GM23338 (cell line): Measurements from ENCODE around the gene ELP2. TPM values are rescaled to one million over a fixed set of nuclear protein-coding genes. Genes with fewer than 3 reads are reported as not detected.

ENCODE experiments used
- ATAC-seq: fragments of 200-7000 bp; cut with Tn5 transposase; 3 replicates; pipeline ENCODE4 v1.9.1; 2020
- DNase-seq: peaks from one replicate; pipeline ENCODE4 v3.0.0-alpha.2; 2015; ENCODE audit warnings: low spot score
- H2AFZ ChIP-seq: fragments of 200-600 bp; sonication (generic); 2 replicates; pipeline ENCODE4 v1.8.0; 2016; ENCODE audit warnings: antibody characterized with exemption, mild to moderate bottlenecking, moderate library complexity
- H3F3A ChIP-seq: fragments of 200-600 bp; sonication (generic); replicated peaks from 2 replicates; pipeline ENCODE4 v1.8.0; 2017; ENCODE audit warnings: antibody characterized with exemption, mixed run types, low read depth
- H3K27ac ChIP-seq: fragments of 200-600 bp; sonication (generic); 2 replicates; pipeline ENCODE4 v1.6.1; 2016; ENCODE audit warnings: low read depth
- H3K27me3 ChIP-seq: fragments of 200-600 bp; sonication (generic); 2 replicates; pipeline ENCODE4 v1.8.0; 2016; ENCODE audit warnings: mild to moderate bottlenecking, mixed run types, moderate library complexity; ENCODE audit not compliant: insufficient read depth
- H3K36me3 ChIP-seq: fragments of 200-600 bp; sonication (generic); 2 replicates; pipeline ENCODE4 v1.8.0; 2016; ENCODE audit warnings: mild to moderate bottlenecking; ENCODE audit not compliant: insufficient read depth
- H3K4me1 ChIP-seq: fragments of 200-600 bp; sonication (generic); 2 replicates; pipeline ENCODE4 v1.8.0; 2016; ENCODE audit warnings: mild to moderate bottlenecking, moderate library complexity; ENCODE audit not compliant: insufficient read depth
- H3K4me2 ChIP-seq: fragments of 200-600 bp; sonication (generic); 2 replicates; pipeline ENCODE4 v1.7.1; 2017; ENCODE audit warnings: mixed run types
- H3K4me3 ChIP-seq: fragments of 200-600 bp; sonication (generic); 2 replicates; pipeline ENCODE4 v1.6.1; 2016; ENCODE audit warnings: mixed run types
- H3K79me2 ChIP-seq: fragments of 200-600 bp; sonication (generic); replicated peaks from 2 replicates; pipeline ENCODE4 v1.8.0; 2017; ENCODE audit warnings: mild to moderate bottlenecking; ENCODE audit not compliant: insufficient read depth
- H3K9me2 ChIP-seq: fragments of 200-600 bp; sonication (generic); 2 replicates; pipeline ENCODE4 v1.8.0; 2017; ENCODE audit not compliant: insufficient read depth
- H4K20me1 ChIP-seq: fragments of 200-600 bp; sonication (generic); replicated peaks from 2 replicates; pipeline ENCODE4 v1.8.0; 2017; ENCODE audit warnings: mild to moderate bottlenecking; ENCODE audit not compliant: insufficient read depth
- H3K27ac Mint-ChIP-seq: 2 replicates; pipeline ENCODE4 v1.8.0; 2020; ENCODE audit warnings: inconsistent platforms, mild to moderate bottlenecking, moderate library complexity, mixed read lengths
- H3K27me3 Mint-ChIP-seq: 3 replicates; pipeline ENCODE4 v1.8.0; 2022; ENCODE audit warnings: low read depth, mild to moderate bottlenecking, moderate library complexity, mixed read lengths, inconsistent platforms; ENCODE audit not compliant: insufficient read depth, poor library complexity
- H3K36me3 Mint-ChIP-seq: 3 replicates; pipeline ENCODE4 v1.8.0; 2021; ENCODE audit warnings: low read depth, mild to moderate bottlenecking, inconsistent platforms, moderate library complexity, mixed read lengths
- H3K4me1 Mint-ChIP-seq: 3 replicates; pipeline ENCODE4 v1.8.0; 2020; ENCODE audit warnings: mild to moderate bottlenecking, inconsistent platforms, mixed read lengths
- H3K4me3 Mint-ChIP-seq: 3 replicates; pipeline ENCODE4 v1.8.0; 2021; ENCODE audit warnings: moderate library complexity, mild to moderate bottlenecking, inconsistent platforms, mixed read lengths
- H3K9me3 Mint-ChIP-seq: 3 replicates; pipeline ENCODE4 v1.8.0; 2020; ENCODE audit warnings: moderate library complexity, mild to moderate bottlenecking, inconsistent platforms, mixed read lengths
- CREB1 ChIP-seq: fragments of 250-450 bp; sonication (Bioruptor Pico); IDR thresholded peaks from 2 replicates; pipeline ENCODE4 v1.5.0; 2020; ENCODE audit warnings: low read depth, mild to moderate bottlenecking, moderate library complexity
- CTCF ChIP-seq, 2 experiments: fragments of 200-600 bp in 1 of 2; sonication (generic) in 1 of 2; conservative IDR thresholded peaks; 2 replicates each; pipeline versions ENCODE4 v1.5.1 to v1.6.1; 2016 to 2017; ENCODE audit warnings: antibody characterized with exemption in 2 of 2, low read depth in 2 of 2, mild to moderate bottlenecking in 2 of 2, moderate library complexity in 1 of 2
- EZH2 ChIP-seq: fragments of 200-600 bp; sonication (generic); IDR thresholded peaks from one replicate; pipeline ENCODE4 v1.8.0; 2017; ENCODE audit warnings: antibody characterized with exemption, mild to moderate bottlenecking, low read depth; ENCODE audit not compliant: unreplicated experiment
- EZH2phosphoT487 ChIP-seq: fragments of 200-600 bp; sonication (generic); IDR thresholded peaks from one replicate; pipeline ENCODE4 v1.8.1; 2018; ENCODE audit warnings: antibody characterized with exemption; ENCODE audit not compliant: unreplicated experiment
- JUNB ChIP-seq: IDR thresholded peaks from one replicate; pipeline ENCODE4 v1.6.1; 2016; ENCODE audit warnings: antibody characterized with exemption; ENCODE audit not compliant: unreplicated experiment
- NANOG ChIP-seq: IDR thresholded peaks from 2 replicates; pipeline ENCODE4 v1.6.1; 2016; ENCODE audit warnings: antibody characterized with exemption, borderline replicate concordance
- POLR2AphosphoS5 ChIP-seq: IDR thresholded peaks from 2 replicates; pipeline ENCODE4 v1.6.1; 2016; ENCODE audit warnings: antibody characterized with exemption, low read depth
- STAT1 ChIP-seq: IDR thresholded peaks from one replicate; pipeline ENCODE4 v1.6.1; 2016; ENCODE audit warnings: antibody characterized with exemption; ENCODE audit not compliant: unreplicated experiment
- ZNF114 ChIP-seq: fragments of 250-450 bp; sonication (Bioruptor Pico); IDR thresholded peaks from 2 replicates; pipeline ENCODE4 v1.5.0; 2020; ENCODE audit warnings: mild to moderate bottlenecking, moderate library complexity
- ZNF331 ChIP-seq: fragments of 250-450 bp; sonication (Bioruptor Pico); IDR thresholded peaks from 2 replicates; pipeline ENCODE4 v1.5.0; 2020; ENCODE audit warnings: low read depth, mild to moderate bottlenecking, moderate library complexity
- ZNF462 ChIP-seq: fragments of 250-450 bp; sonication (Bioruptor Pico); IDR thresholded peaks from 2 replicates; pipeline ENCODE4 v1.5.0; 2020; ENCODE audit warnings: mild to moderate bottlenecking, moderate library complexity
- polyA plus RNA-seq: library from polyadenylated mRNA; unstranded; fragments of >200 nt; fragmentation: Nextera tagmentation; extraction: Ambion mirVana; gene quantifications from 2 replicates; pipeline ENCODE4 v1.2.1, GENCODE V29; 2016
- total RNA-seq: library from RNA; depleted of rRNA; stranded (reverse); fragments of >200 nt; shearing (Covaris generic); gene quantifications from 2 replicates; pipeline ENCODE4 v1.2.3, GENCODE V29; 2014
- TF ChIP-seq, protein P1 (sequence below): IDR thresholded peaks from 2 replicates; pipeline ENCODE4 v1.6.1; 2016; ENCODE audit warnings: antibody characterized with exemption
- TF ChIP-seq, protein P2 (sequence below): IDR thresholded peaks from one replicate; pipeline ENCODE4 v1.6.1; 2018; ENCODE audit warnings: antibody characterized with exemption; ENCODE audit not compliant: unreplicated experiment

The ELP2 gene
- total and polyA plus RNA-seq, 2 experiments from 2014 or later: 119 to 135 TPM

GRCh38 chr18:36127836-36128529 lies 1.7 kb upstream of the ELP2 start:
- H3K27ac Mint-ChIP-seq: no peak overlapping the region
- TF ChIP-seq NANOG (no peak), ZNF462 (CRISPR knock-in tag) (no peak), EZH2 (no peak), ZNF114 (CRISPR knock-in tag) (no peak), EZH2phosphoT487 (no peak), CTCF (conservative IDR thresholded peaks at IDR 0.05; ENCODE audit: low read depth in 2 of 2) (no peak), ZNF331 (CRISPR knock-in tag) (no peak), JUNB (no peak), POLR2AphosphoS5 (no peak), CREB1 (no peak), STAT1 (no peak)
- TF ChIP-seq, protein P1, sequence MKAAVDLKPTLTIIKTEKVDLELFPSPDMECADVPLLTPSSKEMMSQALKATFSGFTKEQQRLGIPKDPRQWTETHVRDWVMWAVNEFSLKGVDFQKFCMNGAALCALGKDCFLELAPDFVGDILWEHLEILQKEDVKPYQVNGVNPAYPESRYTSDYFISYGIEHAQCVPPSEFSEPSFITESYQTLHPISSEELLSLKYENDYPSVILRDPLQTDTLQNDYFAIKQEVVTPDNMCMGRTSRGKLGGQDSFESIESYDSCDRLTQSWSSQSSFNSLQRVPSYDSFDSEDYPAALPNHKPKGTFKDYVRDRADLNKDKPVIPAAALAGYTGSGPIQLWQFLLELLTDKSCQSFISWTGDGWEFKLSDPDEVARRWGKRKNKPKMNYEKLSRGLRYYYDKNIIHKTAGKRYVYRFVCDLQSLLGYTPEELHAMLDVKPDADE: no peak
- TF ChIP-seq, protein P2, sequence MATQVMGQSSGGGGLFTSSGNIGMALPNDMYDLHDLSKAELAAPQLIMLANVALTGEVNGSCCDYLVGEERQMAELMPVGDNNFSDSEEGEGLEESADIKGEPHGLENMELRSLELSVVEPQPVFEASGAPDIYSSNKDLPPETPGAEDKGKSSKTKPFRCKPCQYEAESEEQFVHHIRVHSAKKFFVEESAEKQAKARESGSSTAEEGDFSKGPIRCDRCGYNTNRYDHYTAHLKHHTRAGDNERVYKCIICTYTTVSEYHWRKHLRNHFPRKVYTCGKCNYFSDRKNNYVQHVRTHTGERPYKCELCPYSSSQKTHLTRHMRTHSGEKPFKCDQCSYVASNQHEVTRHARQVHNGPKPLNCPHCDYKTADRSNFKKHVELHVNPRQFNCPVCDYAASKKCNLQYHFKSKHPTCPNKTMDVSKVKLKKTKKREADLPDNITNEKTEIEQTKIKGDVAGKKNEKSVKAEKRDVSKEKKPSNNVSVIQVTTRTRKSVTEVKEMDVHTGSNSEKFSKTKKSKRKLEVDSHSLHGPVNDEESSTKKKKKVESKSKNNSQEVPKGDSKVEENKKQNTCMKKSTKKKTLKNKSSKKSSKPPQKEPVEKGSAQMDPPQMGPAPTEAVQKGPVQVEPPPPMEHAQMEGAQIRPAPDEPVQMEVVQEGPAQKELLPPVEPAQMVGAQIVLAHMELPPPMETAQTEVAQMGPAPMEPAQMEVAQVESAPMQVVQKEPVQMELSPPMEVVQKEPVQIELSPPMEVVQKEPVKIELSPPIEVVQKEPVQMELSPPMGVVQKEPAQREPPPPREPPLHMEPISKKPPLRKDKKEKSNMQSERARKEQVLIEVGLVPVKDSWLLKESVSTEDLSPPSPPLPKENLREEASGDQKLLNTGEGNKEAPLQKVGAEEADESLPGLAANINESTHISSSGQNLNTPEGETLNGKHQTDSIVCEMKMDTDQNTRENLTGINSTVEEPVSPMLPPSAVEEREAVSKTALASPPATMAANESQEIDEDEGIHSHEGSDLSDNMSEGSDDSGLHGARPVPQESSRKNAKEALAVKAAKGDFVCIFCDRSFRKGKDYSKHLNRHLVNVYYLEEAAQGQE: no peak

More at GRCh38 chr18:36127836-36128529, 1.7 kb upstream of the ELP2 start:
- H3K36me3 Mint-ChIP-seq: peaks cover 29% of the 10 kb centered on the region
- no peak for ATAC-seq
- H3K4me2 ChIP-seq: peak overlapping the region; percentile 78
- peaks cover 15% of the 10 kb centered on the region; the same call in 1 of the 2 replicates for H3K36me3 ChIP-seq
- H3K27me3 ChIP-seq: no peaks in the 10 kb centered on the region
- H3F3A ChIP-seq: no peaks in the 10 kb centered on the region
- H3K4me1 ChIP-seq: peaks cover 28% of the 10 kb centered on the region
- H3K4me3 Mint-ChIP-seq: peak overlapping the region; percentile 98
- H4K20me1 ChIP-seq: peaks cover 20% of the 10 kb centered on the region
- H2AFZ ChIP-seq: peak overlapping the region; percentile 100
- peaks cover 59% of the 10 kb centered on the region for H3K79me2 ChIP-seq
- no peak overlapping the region for H3K27ac ChIP-seq
- H3K4me3 ChIP-seq: peak overlapping the region; percentile 92
- peaks cover 23% of the 10 kb centered on the region for H3K4me1 Mint-ChIP-seq
- H3K27me3 Mint-ChIP-seq: peaks cover 6% of the 10 kb centered on the region
- DNase-seq: no peak
- H3K9me3 Mint-ChIP-seq: no peaks in the 10 kb centered on the region; the same call in 2 of the 3 replicates
- H3K9me2 ChIP-seq: no peaks in the 10 kb centered on the region
